ENCODE measurements around the gene CSF2RB. TPM values are rescaled to one million over a fixed set of nuclear protein-coding genes. Genes with fewer than 3 reads are reported as not detected.

Gene CSF2RB
- total and polyA plus RNA-seq, 10 of the 15 experiments (the other 5 are each of a cell fraction or from before 2014, with no cell fraction given) = 0.82 to 12.5 (median 5.4) TPM

DNA sequence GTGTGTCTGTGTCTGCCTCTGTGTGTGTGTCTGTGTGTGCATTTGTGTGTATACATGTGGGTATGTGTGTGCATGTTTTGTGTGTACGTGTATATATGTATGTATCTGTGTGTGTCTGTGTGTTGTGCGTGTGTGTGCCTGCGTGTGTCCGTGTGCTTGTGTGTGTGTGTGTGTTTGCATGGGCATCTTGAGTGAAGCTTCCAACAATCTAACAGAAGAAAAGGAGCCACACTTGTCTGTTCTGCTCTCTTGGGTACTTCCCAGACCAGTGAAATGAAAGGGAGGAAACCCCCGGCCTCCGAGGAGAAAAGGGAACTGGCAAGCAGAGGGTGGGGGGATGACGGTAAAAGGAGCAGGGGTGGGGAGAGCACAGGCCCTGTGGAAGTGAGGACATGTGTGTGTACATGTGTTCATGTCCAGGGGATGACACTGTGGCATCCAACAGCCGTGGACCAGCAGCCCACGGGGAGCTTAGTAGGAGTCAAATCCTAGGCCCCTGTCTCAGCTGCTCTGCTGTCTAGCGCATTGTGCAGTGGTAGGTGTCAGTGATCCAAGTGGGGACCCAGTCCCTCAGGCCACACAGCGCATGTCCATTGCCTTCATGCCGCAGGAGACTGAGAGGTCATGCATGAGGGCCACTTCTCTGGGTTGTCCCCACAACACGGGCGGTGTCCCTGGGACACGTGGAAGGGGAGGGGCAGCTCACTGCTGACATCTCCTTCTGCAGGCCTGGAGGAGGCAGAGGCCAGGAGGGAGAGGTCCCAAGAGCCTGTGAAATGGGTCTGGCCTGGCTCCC lies 8.1 kb downstream of the CSF2RB start:
- in situ Hi-C loops (cut with MboI) = no loop called here
- no peaks in the 10 kb centered on the region for H4K20me1 ChIP-seq (ENCODE audit: control insufficient read depth, insufficient read depth)
- intact Hi-C loops (cut with micrococcal nuclease; ENCODE audit: unreplicated experiment) = loop anchor here (1.0 to 2.0 kb wide), 2 partner anchors 21 to 60 kb away; partner anchors contain the start of gene NCF4
- peak overlapping the region; percentile 51 for H2AFZ ChIP-seq (ENCODE audit: control insufficient read depth, low read depth, low read length)
- ChIA-PET CTCF (interaction anchor here (0.8 to 6.4 kb wide), 5 partner anchors 20 to 62 kb away, joined by 3 to 73 read pairs (median 4); partner anchors contain the start of gene NCF4), POLR2A (interaction anchor here (0.8 to 5.2 kb wide), 5 partner anchors 19 to 61 kb away, joined by 3 to 33 read pairs (median 4); partner anchors contain the start of gene NCF4), SMC1A (ENCODE audit: uncharacterized antibody, unreplicated experiment) (interaction anchor here (0.8 to 3.4 kb wide), 6 partner anchors 12 to 66 kb away, joined by 3 to 19 read pairs (median 6); partner anchors contain the start of gene NCF4), RAD21 (ENCODE audit: unreplicated experiment) (interaction anchor here (0.7 to 4.3 kb wide), 4 partner anchors 20 to 61 kb away, joined by 3 to 27 read pairs (median 6); partner anchors contain the start of gene NCF4)
- no peaks in the 10 kb centered on the region for H3K27me3 ChIP-seq (replicated peaks in 1 of 2; ENCODE audit: control insufficient read depth in 2 of 2, insufficient read depth in 2 of 2, low read length in 1 of 2)
- peak; percentile 69 for DNase-seq (ENCODE audit: low read depth, low spot score)
- H3K79me2 ChIP-seq (ENCODE audit: control insufficient read depth, insufficient read depth, low read length) = peaks cover 21% of the 10 kb centered on the region
- 14% methylated on average over 15 of the region's 15 CpGs for WGBS (ENCODE audit: insufficient coverage, insufficient replicate concordance, low lambda C conversion rate, missing lambda C conversion rate)
- H3K4me2 ChIP-seq (ENCODE audit: control insufficient read depth, insufficient read depth) = peak overlapping the region; percentile 75
- peaks cover 6 to 11% of the 10 kb centered on the region in 2 experiments; a peak in 3 of 4 replicates for H3K36me3 ChIP-seq (ENCODE audit: control insufficient read depth in 2 of 2, insufficient read depth in 2 of 2, low read length in 1 of 2)
- no peak for FAIRE-seq
- H3K9me3 ChIP-seq (replicated peaks; ENCODE audit: control insufficient read depth, insufficient read depth, low read length) = peaks cover 3% of the 10 kb centered on the region; the same call in 2 of the 3 replicates
- H3K4me3 ChIP-seq = 0 out of 2 replicates have a peak overlapping the region, but pooled peaks have one; percentile 0
- peak; percentile 92 for ATAC-seq
- peak overlapping the region; percentile 76 for H3K27ac ChIP-seq (ENCODE audit: control insufficient read depth, insufficient read depth)
- peak overlapping the region; percentile 47 for H3K9ac ChIP-seq (ENCODE audit: control insufficient read depth, insufficient read depth, low read length)
- peaks cover 20% of the 10 kb centered on the region for H3K4me1 ChIP-seq (ENCODE audit: control insufficient read depth, insufficient read depth, low read length)
- BruUV-seq (replicated peaks) = no TSS peak
- TF ChIP-seq TCF12 (IDR thresholded peaks at IDR 0.05; ENCODE audit: low read depth, low read length) (no peak), HDGF (IDR thresholded peaks at IDR 0.05) (peak; percentile 98), ZZZ3 (IDR thresholded peaks at IDR 0.05; ENCODE audit: control insufficient read depth, insufficient read length, low read depth) (no peak), ASH2L (IDR thresholded peaks at IDR 0.05; ENCODE audit: borderline replicate concordance, low read depth) (no peak), ETV6 (conservative IDR thresholded peaks at IDR 0.05 in 1 of 2, IDR thresholded peaks at IDR 0.05 in 1 of 2; ENCODE audit: borderline replicate concordance in 1 of 2, low read depth in 1 of 2) (peak in 1 of 2 experiments; percentile 59; a peak in 2 of 4 replicates), FOXK2 (IDR thresholded peaks at IDR 0.05) (no peak), RELA (IDR thresholded peaks at IDR 0.05; ENCODE audit: borderline replicate concordance, partially characterized antibody) (peak; percentile 96), MXI1 (IDR thresholded peaks at IDR 0.05; ENCODE audit: low read depth, low read length) (0 out of 2 replicates have a peak, but pooled peaks have one; percentile 36), POLR2AphosphoS5 (IDR thresholded peaks at IDR 0.05; ENCODE audit: low read length) (peak; percentile 67), NR2F1 (conservative IDR thresholded peaks at IDR 0.05) (0 out of 2 replicates have a peak, but pooled peaks have one; percentile 24), IKZF2 (IDR thresholded peaks at IDR 0.05) (peak; percentile 84 to 89), PAX5 (IDR thresholded peaks at IDR 0.05; ENCODE audit: borderline replicate concordance, low read depth, low read length) (peak; percentile 52; the same call in 1 of the 2 replicates), BMI1 (IDR thresholded peaks at IDR 0.05; ENCODE audit: borderline replicate concordance) (no peak), KAT2A (conservative IDR thresholded peaks at IDR 0.05; ENCODE audit: control insufficient read depth, low read depth, low read length) (no peak), ZNF217 (IDR thresholded peaks at IDR 0.05) (no peak), ZNF622 (IDR thresholded peaks at IDR 0.05) (no peak)
- TF ChIP-seq, protein P1, sequence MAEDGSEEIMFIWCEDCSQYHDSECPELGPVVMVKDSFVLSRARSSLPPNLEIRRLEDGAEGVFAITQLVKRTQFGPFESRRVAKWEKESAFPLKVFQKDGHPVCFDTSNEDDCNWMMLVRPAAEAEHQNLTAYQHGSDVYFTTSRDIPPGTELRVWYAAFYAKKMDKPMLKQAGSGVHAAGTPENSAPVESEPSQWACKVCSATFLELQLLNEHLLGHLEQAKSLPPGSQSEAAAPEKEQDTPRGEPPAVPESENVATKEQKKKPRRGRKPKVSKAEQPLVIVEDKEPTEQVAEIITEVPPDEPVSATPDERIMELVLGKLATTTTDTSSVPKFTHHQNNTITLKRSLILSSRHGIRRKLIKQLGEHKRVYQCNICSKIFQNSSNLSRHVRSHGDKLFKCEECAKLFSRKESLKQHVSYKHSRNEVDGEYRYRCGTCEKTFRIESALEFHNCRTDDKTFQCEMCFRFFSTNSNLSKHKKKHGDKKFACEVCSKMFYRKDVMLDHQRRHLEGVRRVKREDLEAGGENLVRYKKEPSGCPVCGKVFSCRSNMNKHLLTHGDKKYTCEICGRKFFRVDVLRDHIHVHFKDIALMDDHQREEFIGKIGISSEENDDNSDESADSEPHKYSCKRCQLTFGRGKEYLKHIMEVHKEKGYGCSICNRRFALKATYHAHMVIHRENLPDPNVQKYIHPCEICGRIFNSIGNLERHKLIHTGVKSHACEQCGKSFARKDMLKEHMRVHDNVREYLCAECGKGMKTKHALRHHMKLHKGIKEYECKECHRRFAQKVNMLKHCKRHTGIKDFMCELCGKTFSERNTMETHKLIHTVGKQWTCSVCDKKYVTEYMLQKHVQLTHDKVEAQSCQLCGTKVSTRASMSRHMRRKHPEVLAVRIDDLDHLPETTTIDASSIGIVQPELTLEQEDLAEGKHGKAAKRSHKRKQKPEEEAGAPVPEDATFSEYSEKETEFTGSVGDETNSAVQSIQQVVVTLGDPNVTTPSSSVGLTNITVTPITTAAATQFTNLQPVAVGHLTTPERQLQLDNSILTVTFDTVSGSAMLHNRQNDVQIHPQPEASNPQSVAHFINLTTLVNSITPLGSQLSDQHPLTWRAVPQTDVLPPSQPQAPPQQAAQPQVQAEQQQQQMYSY (CRISPR knock-in tag; IDR thresholded peaks at IDR 0.05) = no peak
- TF ChIP-seq, protein P2, sequence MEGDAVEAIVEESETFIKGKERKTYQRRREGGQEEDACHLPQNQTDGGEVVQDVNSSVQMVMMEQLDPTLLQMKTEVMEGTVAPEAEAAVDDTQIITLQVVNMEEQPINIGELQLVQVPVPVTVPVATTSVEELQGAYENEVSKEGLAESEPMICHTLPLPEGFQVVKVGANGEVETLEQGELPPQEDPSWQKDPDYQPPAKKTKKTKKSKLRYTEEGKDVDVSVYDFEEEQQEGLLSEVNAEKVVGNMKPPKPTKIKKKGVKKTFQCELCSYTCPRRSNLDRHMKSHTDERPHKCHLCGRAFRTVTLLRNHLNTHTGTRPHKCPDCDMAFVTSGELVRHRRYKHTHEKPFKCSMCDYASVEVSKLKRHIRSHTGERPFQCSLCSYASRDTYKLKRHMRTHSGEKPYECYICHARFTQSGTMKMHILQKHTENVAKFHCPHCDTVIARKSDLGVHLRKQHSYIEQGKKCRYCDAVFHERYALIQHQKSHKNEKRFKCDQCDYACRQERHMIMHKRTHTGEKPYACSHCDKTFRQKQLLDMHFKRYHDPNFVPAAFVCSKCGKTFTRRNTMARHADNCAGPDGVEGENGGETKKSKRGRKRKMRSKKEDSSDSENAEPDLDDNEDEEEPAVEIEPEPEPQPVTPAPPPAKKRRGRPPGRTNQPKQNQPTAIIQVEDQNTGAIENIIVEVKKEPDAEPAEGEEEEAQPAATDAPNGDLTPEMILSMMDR (IDR thresholded peaks at IDR 0.05 in 2 of 3, conservative IDR thresholded peaks at IDR 0.05 in 1 of 3; ENCODE audit: control insufficient read depth in 2 of 3, extremely low read depth in 1 of 3, insufficient read depth in 1 of 3, low read depth in 3 of 3, low read length in 3 of 3) = no peak

All from GM12878 (cell line).